ENCODE data around the gene TSSK6. TPM values are rescaled to one million over a fixed set of nuclear protein-coding genes. Genes with fewer than 3 reads are reported as not detected.
A peak's percentile ranks its signal among the peaks of the same experiment; 100 is the strongest.

Gene TSSK6
- total RNA-seq, 2 donors from 2014 or later: 2.1 to 2.6 TPM

- no peak for TF ChIP-seq POLR2A (IDR thresholded peaks at IDR 0.05)
- no peak for TF ChIP-seq CTCF (IDR thresholded peaks at IDR 0.05)
- intact Hi-C loops (cut with DNase I): no loop called here
- no peak for ATAC-seq
- no peaks in the 10 kb centered on the region for H3K9me3 ChIP-seq
- H3K36me3 ChIP-seq (replicated peaks in 1 of 2; ENCODE audit: insufficient read depth in 1 of 2, low read depth in 2 of 2): no peaks in the 10 kb centered on the region
- no peak overlapping the region for H3K4me3 ChIP-seq
- no peaks in the 10 kb centered on the region for H3K4me1 ChIP-seq
- no peak for DNase-seq
- no peak overlapping the region for H3K27ac ChIP-seq
- WGBS, 2 donors: 77 to 88% methylated on average over 10 of the region's 10 CpGs
- no peaks in the 10 kb centered on the region for H3K27me3 ChIP-seq
These were observed 38.3 kb upstream of the TSSK6 start for GRCh38 chr19:19553670-19554069.

- Histone ChIP-seq H3K27ac (no peak overlapping the region), H3K36me3 (replicated peaks in 1 of 2; ENCODE audit: insufficient read depth in 1 of 2, low read depth in 2 of 2) (no peaks in the 10 kb centered on the region), H3K4me3 (no peak overlapping the region), H3K4me1 (no peaks in the 10 kb centered on the region), H3K27me3 (no peaks in the 10 kb centered on the region), H3K9me3 (no peaks in the 10 kb centered on the region)
- DNase-seq: peak in 1 of 4 donors; percentile 29
- intact Hi-C loops (cut with DNase I): no loop called here
- ATAC-seq: peak; percentile 27
- 50 to 52% methylated on average over 2 to 6 of the region's 6 CpGs for whole genome bisulfite sequencing, 2 donors
- TF ChIP-seq POLR2A (IDR thresholded peaks at IDR 0.05) (no peak), CTCF (IDR thresholded peaks at IDR 0.05) (peak in 6 of 7 experiments; percentile 22 to 42 (median 34))
These were observed 37.5 kb upstream of the TSSK6 start for GRCh38 chr19:19552798-19553197.

GRCh38 chr19:19551853-19552192 lies 36.5 kb upstream of the TSSK6 start:
- WGBS, 2 donors: 68 to 96% methylated on average over 8 to 13 of the region's 14 CpGs
- intact Hi-C loops (cut with DNase I): no loop called here

GRCh38 chr19:19550972-19551852 lies 35.9 kb upstream of the TSSK6 start:
- ATAC-seq (no peak), DNase-seq (no peak)
- Histone ChIP-seq H3K27ac (no peak overlapping the region), H3K36me3 (replicated peaks in 1 of 2; ENCODE audit: insufficient read depth in 1 of 2, low read depth in 2 of 2) (no peaks in the 10 kb centered on the region), H3K27me3 (no peaks in the 10 kb centered on the region), H3K4me1 (no peaks in the 10 kb centered on the region), H3K4me3 (no peak overlapping the region), H3K9me3 (no peaks in the 10 kb centered on the region)
- intact Hi-C loops (cut with DNase I): no loop called here
- 77 to 85% methylated on average over 5 to 10 of the region's 10 CpGs for WGBS, 2 donors
- TF ChIP-seq POLR2A (IDR thresholded peaks at IDR 0.05) (no peak), CTCF (IDR thresholded peaks at IDR 0.05) (no peak)

More at GRCh38 chr19:19551853-19552192, 36.5 kb upstream of the TSSK6 start:
- TF ChIP-seq POLR2A (IDR thresholded peaks at IDR 0.05): no peak
- TF ChIP-seq CTCF (IDR thresholded peaks at IDR 0.05): no peak
- Histone ChIP-seq H3K27me3 (no peaks in the 10 kb centered on the region), H3K9me3 (no peaks in the 10 kb centered on the region), H3K27ac (no peak overlapping the region), H3K36me3 (replicated peaks in 1 of 2; ENCODE audit: insufficient read depth in 1 of 2, low read depth in 2 of 2) (no peaks in the 10 kb centered on the region), H3K4me1 (no peaks in the 10 kb centered on the region), H3K4me3 (no peak overlapping the region)
- no peak for DNase-seq
- no peak for ATAC-seq

Measured in body of pancreas (tissue), 4 donors.